DND-41 (cell line): ENCODE data around the gene DNAJC6.

Experiments
- CTCF ChIP-seq: IDR thresholded peaks from 2 replicates; pipeline ENCODE4 v1.5.1; 2012; ENCODE audit warnings: borderline replicate concordance, low read length, moderate library complexity, mild to moderate bottlenecking; ENCODE audit not compliant: poor library complexity, severe bottlenecking; ENCODE audit errors: extremely low read depth
- EZH2 ChIP-seq: IDR thresholded peaks from 3 replicates; pipeline ENCODE4 v1.6.1; 2012; ENCODE audit warnings: borderline replicate concordance, low read depth, mild to moderate bottlenecking, moderate library complexity, low read length, inconsistent platforms; ENCODE audit not compliant: severe bottlenecking

- TF ChIP-seq CTCF (no peak), EZH2 (no peak)
Observed at GRCh38 chr1:65310078-65310587, 790 bp downstream of the DNAJC6 start.
